Epithelial cell of prostate (primary cell): ENCODE measurements around the gene ITIH1.

Experiments
- DNase-seq: peaks from one replicate; pipeline ENCODE4 v3.0.0-alpha.2; 2011; ENCODE audit warnings: low read depth, low spot score
- H3K27ac ChIP-seq: fragments of 450-650 bp; 2 replicates; pipeline ENCODE4 v1.5.1; 2017; ENCODE audit warnings: mild to moderate bottlenecking

Gene ITIH1

GRCh38 chr3:52809149-52809548, 31.8 kb downstream of the ITIH1 start:
- H3K27ac ChIP-seq, result no peak overlapping the region
- no peak for DNase-seq

GRCh38 chr3:52809662-52810377, 32.4 kb downstream of the ITIH1 start:
- H3K27ac ChIP-seq, result no peak overlapping the region
- no peak for DNase-seq

GRCh38 chr3:52810923-52811322, 33.5 kb downstream of the ITIH1 start:
- DNase-seq, result no peak
- H3K27ac ChIP-seq, result no peak overlapping the region

- no peak for DNase-seq
- no peak overlapping the region for H3K27ac ChIP-seq
Observed at GRCh38 chr3:52811452-52812011, 34.1 kb downstream of the ITIH1 start.

GRCh38 chr3:52813810-52814209, 36.4 kb downstream of the ITIH1 start:
- DNase-seq, result no peak
- no peak overlapping the region for H3K27ac ChIP-seq

GRCh38 chr3:52816199-52816598, 38.8 kb downstream of the ITIH1 start:
- no peak overlapping the region for H3K27ac ChIP-seq
- DNase-seq, result no peak

GRCh38 chr3:52816654-52817053, 39.3 kb downstream of the ITIH1 start:
- no peak for DNase-seq

GRCh38 chr3:52817221-52817620, 39.8 kb downstream of the ITIH1 start:
- DNase-seq, result no peak
- H3K27ac ChIP-seq, result no peak overlapping the region

More at GRCh38 chr3:52816654-52817053, 39.3 kb downstream of the ITIH1 start:
- no peak overlapping the region for H3K27ac ChIP-seq

- H3K27ac ChIP-seq, result no peak overlapping the region
- DNase-seq, result no peak
Observed at GRCh38 chr3:52817860-52818259, 40.5 kb downstream of the ITIH1 start.

- no peak for DNase-seq
- H3K27ac ChIP-seq, result no peak overlapping the region
Observed at GRCh38 chr3:52819936-52820335, 42.5 kb downstream of the ITIH1 start.

- DNase-seq, result no peak
- H3K27ac ChIP-seq, result no peak overlapping the region
Observed at GRCh38 chr3:52820736-52821135, 43.3 kb downstream of the ITIH1 start.

- no peak for DNase-seq
- no peak overlapping the region for H3K27ac ChIP-seq
Observed at GRCh38 chr3:52822363-52822762, 45.0 kb downstream of the ITIH1 start.

GRCh38 chr3:52824037-52824436, 46.6 kb downstream of the ITIH1 start:
- no peak for DNase-seq
- no peak overlapping the region for H3K27ac ChIP-seq

GRCh38 chr3:52827441-52827840, 50.0 kb downstream of the ITIH1 start:
- no peak overlapping the region for H3K27ac ChIP-seq
- DNase-seq, result no peak

GRCh38 chr3:52827866-52828376, 50.5 kb downstream of the ITIH1 start:
- no peak for DNase-seq
- no peak overlapping the region for H3K27ac ChIP-seq

- DNase-seq, result no peak
- no peak overlapping the region for H3K27ac ChIP-seq
Observed at GRCh38 chr3:52829482-52829881, 52.1 kb downstream of the ITIH1 start.

GRCh38 chr3:52829906-52830463, 52.6 kb downstream of the ITIH1 start:
- no peak for DNase-seq
- H3K27ac ChIP-seq, result no peak overlapping the region

- DNase-seq, result no peak
- no peak within 1 kb of the TSS for H3K27ac ChIP-seq
Observed at GRCh38 chr3:52830535-52831258, 53.3 kb downstream of the ITIH1 start, which contains the start of gene ITIH4. TSS of gene ITIH4 (minus strand) at chr3:52830672. CDS start at chr3:52830642, 30 bp downstream.

- no peak overlapping the region for H3K27ac ChIP-seq
- no peak for DNase-seq
Observed at GRCh38 chr3:52831500-52832301, 54.3 kb downstream of the ITIH1 start.

GRCh38 chr3:52833202-52833601, 55.8 kb downstream of the ITIH1 start:
- DNase-seq, result no peak
- no peak overlapping the region for H3K27ac ChIP-seq
